Karpas-422 (cell line): ENCODE results near the gene NLK. TPM values are rescaled to one million over a fixed set of nuclear protein-coding genes. Genes with fewer than 3 reads are reported as not detected.
"Not testable (repeated sequence)": the region's sequence is repeated elsewhere in the genome, so short reads cannot be mapped to it uniquely, and the experiment has no call there.

ENCODE experiments used
- DNase-seq: peaks from one replicate; pipeline ENCODE4 v3.0.0-alpha.2; 2015
- H2AFZ ChIP-seq: fragments of 200-600 bp; sonication (generic); 2 replicates; pipeline ENCODE4 v1.6.1; 2014; ENCODE audit warnings: antibody characterized with exemption, low read length, mixed read lengths
- H3K27ac ChIP-seq: fragments of 200-600 bp; sonication (generic); 2 replicates; pipeline ENCODE4 v1.5.1; 2014; ENCODE audit warnings: mild to moderate bottlenecking, low read length, moderate library complexity
- H3K27me3 ChIP-seq: fragments of 200-600 bp; sonication (generic); 2 replicates; pipeline ENCODE4 v1.6.1; 2014; ENCODE audit warnings: low read length, mixed read lengths
- H3K36me3 ChIP-seq: fragments of 200-600 bp; sonication (generic); 2 replicates; pipeline ENCODE4 v1.6.1; 2014; ENCODE audit warnings: low read length, mixed read lengths; ENCODE audit not compliant: insufficient read depth
- H3K4me1 ChIP-seq: fragments of 200-600 bp; sonication (generic); 2 replicates; pipeline ENCODE4 v1.6.1; 2014; ENCODE audit warnings: mild to moderate bottlenecking, low read length, mixed read lengths
- H3K4me2 ChIP-seq: fragments of 200-600 bp; sonication (generic); 2 replicates; pipeline ENCODE4 v1.6.1; 2014; ENCODE audit warnings: low read length, low read depth, mild to moderate bottlenecking; ENCODE audit not compliant: poor library complexity, severe bottlenecking
- H3K4me3 ChIP-seq: fragments of 200-600 bp; sonication (generic); 2 replicates; pipeline ENCODE4 v1.5.1; 2014; ENCODE audit warnings: mild to moderate bottlenecking, antibody characterized with exemption, low read length, mixed read lengths
- H3K79me2 ChIP-seq: fragments of 200-600 bp; sonication (generic); 2 replicates; pipeline ENCODE4 v1.6.1; 2014; ENCODE audit warnings: mild to moderate bottlenecking, low read length, mixed read lengths
- H3K9ac ChIP-seq: fragments of 200-600 bp; sonication (generic); 2 replicates; pipeline ENCODE4 v1.6.0; 2014; ENCODE audit warnings: low read length
- H3K9me2 ChIP-seq: fragments of 200-600 bp; sonication (generic), shearing (Covaris generic); replicated peaks from 2 replicates; pipeline ENCODE4 v1.6.0; 2014; ENCODE audit warnings: mild to moderate bottlenecking, low read length, moderate library complexity; ENCODE audit not compliant: insufficient read depth
- H3K9me3 ChIP-seq: fragments of 300-700, 200-600 bp; sonication (generic); 2 replicates; pipeline ENCODE4 v1.6.1; 2014; ENCODE audit warnings: low read length, mixed read lengths
- H4K20me1 ChIP-seq: fragments of 200-600 bp; sonication (generic); 2 replicates; pipeline ENCODE4 v1.6.1; 2014; ENCODE audit warnings: mild to moderate bottlenecking, antibody characterized with exemption, low read length, low read depth; ENCODE audit not compliant: insufficient read depth
- total RNA-seq: library from RNA; depleted of rRNA; stranded (reverse); fragments of >200 nt; shearing (Covaris generic); gene quantifications from 2 replicates; pipeline ENCODE4 v1.2.3, GENCODE V29; 2014; ENCODE audit warnings: low replicate concordance

NLK gene
- total RNA-seq, 1 experiment from 2014 or later, result 60.0 TPM

DNA sequence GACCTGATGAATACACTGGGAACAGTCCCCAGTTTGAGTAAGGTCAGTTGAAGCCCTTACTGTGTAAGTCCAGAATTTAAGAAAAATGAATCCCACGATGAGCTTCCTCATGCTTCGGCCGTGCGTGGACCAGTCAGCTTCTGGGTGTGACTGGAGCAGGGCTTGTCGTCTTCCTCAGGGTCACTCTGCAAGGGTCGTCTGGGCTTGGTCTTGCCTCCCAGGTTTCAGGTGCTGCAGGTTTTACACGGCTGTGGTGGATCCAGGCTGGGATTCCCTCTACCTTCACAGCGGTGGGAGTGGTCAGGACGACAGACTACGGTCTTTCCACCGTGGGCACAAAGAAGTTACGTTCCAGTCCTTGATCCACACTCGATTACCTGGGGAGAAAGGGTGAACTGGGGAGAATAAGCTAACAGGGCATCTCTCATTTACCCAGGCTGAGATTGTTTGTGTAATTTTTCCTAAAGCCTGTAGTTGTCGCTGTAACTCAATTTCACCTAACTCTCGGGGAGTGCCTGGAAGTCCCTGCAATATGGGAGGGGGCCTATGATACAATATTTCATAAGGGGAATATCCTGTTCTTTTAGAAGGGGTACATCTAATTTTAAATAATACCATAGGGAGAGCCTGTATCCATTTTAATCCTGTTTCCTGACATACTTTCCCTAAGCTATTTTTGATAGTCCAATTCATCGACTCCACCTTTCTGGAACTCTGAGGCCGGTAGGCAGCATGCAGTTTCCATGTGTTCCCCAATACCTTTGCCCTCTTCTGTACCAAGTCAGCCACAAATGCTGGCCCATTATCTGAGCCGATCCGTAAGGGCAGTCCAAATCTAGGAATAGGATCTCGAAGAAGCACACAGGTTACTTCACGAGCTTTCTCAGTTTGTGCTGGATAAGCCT, 190.7 kb downstream of the NLK start:
- not testable (repeated sequence) for H4K20me1 ChIP-seq

DNA sequence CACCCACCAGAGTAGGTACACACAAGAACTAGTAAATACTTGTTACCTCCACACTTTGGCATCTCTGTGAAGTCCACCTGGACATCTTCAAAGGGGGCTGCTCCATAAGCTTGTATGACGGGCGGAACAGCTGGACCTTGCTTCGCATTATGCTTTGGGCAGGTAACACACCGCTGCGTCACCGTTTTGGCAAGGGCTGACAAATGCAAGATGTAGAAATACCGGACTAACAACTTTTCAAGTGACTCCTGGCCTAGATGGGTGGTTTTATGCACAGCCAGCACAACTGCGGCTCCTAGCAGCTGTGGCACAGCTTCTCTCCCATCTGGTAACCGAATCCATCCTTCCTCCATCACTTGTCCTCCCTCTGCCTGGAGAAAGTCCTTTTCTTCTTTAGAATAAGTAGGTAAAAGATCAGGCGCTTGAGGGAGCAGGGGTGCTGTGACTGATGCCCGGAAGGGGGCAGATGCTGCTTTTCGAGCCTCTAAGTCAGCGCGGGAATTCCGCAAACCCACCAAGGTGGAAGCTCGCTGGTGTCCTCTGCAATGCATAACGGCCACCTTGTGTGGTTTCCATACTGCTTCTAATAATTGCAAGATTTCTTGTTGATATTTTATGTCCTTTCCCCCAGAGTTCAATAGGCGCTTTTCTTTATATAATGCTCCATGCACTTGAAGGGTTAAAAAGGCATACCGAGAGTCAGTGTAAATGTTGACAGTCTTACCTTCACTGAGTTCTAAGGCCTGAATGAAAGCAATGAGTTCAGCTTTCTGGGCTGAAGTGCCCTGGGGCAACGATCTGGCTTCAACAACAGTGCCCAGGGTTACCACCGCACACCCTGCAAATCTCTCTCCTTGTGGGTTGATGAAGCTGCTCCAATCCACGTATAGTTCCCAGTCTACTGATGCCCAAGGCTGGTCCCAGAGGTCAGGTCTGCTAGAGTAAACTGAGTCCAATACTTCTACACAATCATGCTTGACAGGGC, 191.7 kb downstream of the NLK start:
- H3K36me3 ChIP-seq, H3K79me2 ChIP-seq, H3K27me3 ChIP-seq, H3K27ac ChIP-seq, DNase-seq, H3K9me2 ChIP-seq, H3K4me3 ChIP-seq, H3K9me3 ChIP-seq, H2AFZ ChIP-seq, H4K20me1 ChIP-seq, H3K9ac ChIP-seq, H3K4me2 ChIP-seq: not testable (repeated sequence)
- peaks cover 17% of the 10 kb centered on the region for H3K4me1 ChIP-seq

More for the DNA sequence above, 190.7 kb downstream of the NLK start:
- H3K9ac ChIP-seq, H3K27ac ChIP-seq, H3K4me3 ChIP-seq, H3K4me2 ChIP-seq, H2AFZ ChIP-seq, H3K9me3 ChIP-seq, H3K9me2 ChIP-seq, DNase-seq, H3K36me3 ChIP-seq, H3K79me2 ChIP-seq, H3K27me3 ChIP-seq: not testable (repeated sequence)
- peaks cover 17% of the 10 kb centered on the region for H3K4me1 ChIP-seq

DNA sequence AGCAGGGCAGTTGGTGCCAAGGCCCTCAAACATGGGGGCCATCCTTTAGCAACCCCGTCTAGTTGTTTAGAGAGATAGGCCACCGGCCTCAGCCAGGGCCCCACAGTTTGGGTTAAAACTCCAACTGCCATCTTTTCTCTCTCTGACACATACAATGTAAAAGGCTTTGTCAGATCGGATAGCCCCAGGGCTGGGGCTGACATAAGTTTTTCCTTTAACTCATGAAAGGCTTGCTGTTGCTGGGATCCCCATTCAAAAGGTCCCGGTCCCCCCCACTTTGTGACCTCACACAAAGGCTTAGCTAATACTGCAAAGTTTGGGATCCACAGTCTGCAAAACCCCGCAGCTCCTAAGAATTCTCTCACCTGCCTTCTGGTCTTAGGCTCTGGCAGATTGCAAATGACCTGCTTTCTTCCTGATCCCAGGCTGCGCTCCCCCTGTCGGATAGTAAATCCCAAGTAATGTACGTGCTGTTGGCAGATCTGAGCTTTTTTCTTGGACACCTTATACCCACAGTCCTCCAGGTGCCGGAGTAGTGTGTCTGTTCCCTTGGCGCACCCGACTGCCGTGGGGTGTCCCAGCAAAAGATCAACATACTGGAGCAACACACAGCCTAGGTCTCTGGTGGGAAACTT, 192.7 kb downstream of the NLK start:
- not testable (repeated sequence) for H3K9ac ChIP-seq, H3K36me3 ChIP-seq, H3K27ac ChIP-seq, H3K9me2 ChIP-seq, H3K79me2 ChIP-seq, H2AFZ ChIP-seq, H3K4me2 ChIP-seq, H4K20me1 ChIP-seq, DNase-seq, H3K4me3 ChIP-seq, H3K9me3 ChIP-seq, H3K27me3 ChIP-seq
- peaks cover 17% of the 10 kb centered on the region for H3K4me1 ChIP-seq

DNA sequence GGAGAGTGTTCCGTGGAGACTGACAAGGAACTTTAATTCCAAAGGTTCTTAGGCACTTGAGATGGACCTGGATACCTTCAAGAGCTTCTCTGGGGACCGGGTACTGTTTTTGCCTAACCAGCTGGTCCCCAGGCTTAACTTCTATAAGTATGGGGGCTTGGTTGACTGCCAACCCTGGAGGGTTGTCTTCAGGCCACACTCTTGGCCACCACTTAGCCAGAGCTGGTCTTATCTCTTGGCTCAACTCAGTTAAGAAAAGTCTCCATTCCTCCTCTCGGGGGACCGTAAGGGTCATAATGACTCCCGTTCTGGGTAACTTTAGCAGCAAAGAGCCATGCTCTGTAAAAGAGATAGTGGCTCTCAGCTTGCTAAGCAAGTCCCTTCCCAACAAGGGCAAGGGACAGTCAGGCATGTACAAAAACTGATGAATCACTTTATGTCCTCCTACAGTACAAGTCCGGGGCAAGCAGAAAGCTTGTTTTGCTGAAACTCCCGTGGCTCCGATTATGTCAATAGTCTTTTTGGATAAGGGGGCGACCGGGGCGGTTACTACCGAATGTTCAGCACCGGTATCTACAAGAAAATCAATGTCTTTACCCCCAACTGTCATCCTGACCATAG, 193.7 kb downstream of the NLK start:
- not testable (repeated sequence) for H3K9me3 ChIP-seq, DNase-seq, H3K27me3 ChIP-seq, H2AFZ ChIP-seq, H3K27ac ChIP-seq, H3K36me3 ChIP-seq, H3K4me2 ChIP-seq, H3K79me2 ChIP-seq, H3K9ac ChIP-seq, H3K9me2 ChIP-seq, H4K20me1 ChIP-seq, H3K4me3 ChIP-seq
- H3K4me1 ChIP-seq, result peaks cover 17% of the 10 kb centered on the region

DNA sequence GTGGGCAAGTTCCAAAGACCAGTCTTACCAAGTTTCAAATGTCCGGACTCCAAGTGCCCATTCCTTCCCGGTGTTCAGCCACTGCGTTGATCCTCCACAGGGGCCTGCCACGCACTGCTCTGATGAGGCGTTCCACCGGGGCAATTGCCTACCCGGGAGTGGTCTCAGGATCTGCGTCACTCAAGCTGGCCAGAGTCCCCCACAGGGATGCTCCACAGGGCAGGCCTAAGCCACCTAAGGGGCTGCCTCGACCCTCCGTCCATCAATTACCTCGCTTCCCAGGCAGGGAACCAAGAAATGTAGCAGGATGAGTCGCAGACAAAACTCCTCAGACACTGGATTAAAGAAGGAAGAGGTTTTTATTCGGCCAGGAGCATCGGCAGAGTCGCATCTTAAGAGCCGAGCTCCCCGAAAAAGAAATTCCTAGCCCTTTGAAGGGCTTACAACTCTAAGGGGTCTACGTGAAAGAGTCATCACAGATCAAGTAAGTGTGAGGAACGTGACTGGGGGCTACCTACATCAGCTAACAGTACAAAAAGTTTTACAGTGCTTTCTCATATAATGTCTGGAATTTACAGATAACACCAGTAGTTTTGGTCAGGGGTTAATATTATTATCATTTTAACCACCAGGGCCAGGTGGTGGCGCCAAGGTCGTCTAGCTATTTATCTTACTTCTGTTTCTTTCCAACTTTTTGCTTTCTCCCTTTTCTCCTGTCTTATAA, 196.2 kb downstream of the NLK start:
- not testable (repeated sequence) for DNase-seq, H3K79me2 ChIP-seq, H3K4me2 ChIP-seq, H3K9me3 ChIP-seq, H4K20me1 ChIP-seq, H3K9ac ChIP-seq, H3K36me3 ChIP-seq, H2AFZ ChIP-seq, H3K9me2 ChIP-seq, H3K27ac ChIP-seq, H3K27me3 ChIP-seq, H3K4me3 ChIP-seq
- peaks cover 17% of the 10 kb centered on the region for H3K4me1 ChIP-seq

DNA sequence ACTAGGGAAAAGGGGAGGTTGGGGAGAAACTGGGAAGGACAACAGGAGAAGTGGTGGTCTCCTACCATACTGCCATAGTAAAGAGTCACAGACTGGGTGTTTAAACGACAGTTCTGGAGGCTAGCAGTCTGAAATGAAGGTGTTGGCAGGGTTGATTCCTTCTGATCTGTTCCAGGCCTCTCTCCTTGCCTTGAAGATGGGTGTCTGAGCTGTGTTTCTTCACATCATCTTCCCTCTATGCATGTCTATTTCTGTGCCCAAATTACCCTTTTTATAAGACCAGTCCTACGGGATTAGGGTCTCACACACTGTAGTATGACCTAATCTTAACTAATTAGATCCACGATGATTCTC, 196.8 kb downstream of the NLK start:
- H3K4me3 ChIP-seq, result no peak overlapping the region
- H3K4me1 ChIP-seq, result peaks cover 17% of the 10 kb centered on the region
- no peak overlapping the region for H3K27ac ChIP-seq
- H4K20me1 ChIP-seq, result no peaks in the 10 kb centered on the region
- H3K4me2 ChIP-seq, result no peak overlapping the region
- DNase-seq, result no peak
- no peaks in the 10 kb centered on the region for H3K79me2 ChIP-seq
- H3K9me2 ChIP-seq, result no peaks in the 10 kb centered on the region
- H3K27me3 ChIP-seq, result no peaks in the 10 kb centered on the region
- no peak overlapping the region for H3K9ac ChIP-seq
- H3K36me3 ChIP-seq, result no peaks in the 10 kb centered on the region
- no peak overlapping the region for H2AFZ ChIP-seq
- H3K9me3 ChIP-seq, result no peaks in the 10 kb centered on the region

DNA sequence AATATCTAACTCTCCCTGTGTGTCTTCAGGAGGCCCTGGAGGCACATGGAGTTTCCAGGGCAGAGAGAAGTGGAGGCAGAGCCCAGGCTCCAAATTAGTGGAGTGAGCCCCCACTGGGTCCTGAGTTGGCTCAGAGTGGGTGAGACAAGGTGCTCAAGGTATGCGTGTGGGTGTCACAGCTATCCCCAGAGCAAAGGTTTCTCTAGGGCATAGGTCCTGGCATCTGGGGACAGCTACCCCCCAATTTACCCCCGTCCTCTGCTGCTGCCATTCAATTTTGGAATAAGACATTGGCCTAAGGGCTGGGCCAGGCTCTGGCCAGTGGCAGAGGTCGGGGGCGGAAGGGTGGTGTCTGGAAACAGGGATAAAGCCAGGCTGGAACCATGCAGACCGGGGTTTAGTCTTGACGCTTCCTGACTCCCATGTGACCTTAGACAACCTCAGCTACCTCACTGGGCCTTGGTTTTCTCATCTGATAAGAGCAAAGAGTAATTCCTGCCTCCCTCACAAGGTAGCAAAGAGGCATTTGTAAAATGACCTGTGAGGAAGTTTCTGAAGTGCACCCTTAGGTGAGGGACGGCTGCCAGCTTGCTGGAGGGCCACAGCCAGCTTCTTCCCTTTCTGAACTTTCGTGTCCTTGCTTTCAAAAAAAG, 198.3 kb downstream of the NLK start:
- Histone ChIP-seq H3K9me2 (no peaks in the 10 kb centered on the region), H3K9ac (no peak overlapping the region), H3K27me3 (no peaks in the 10 kb centered on the region), H3K9me3 (no peaks in the 10 kb centered on the region), H4K20me1 (no peaks in the 10 kb centered on the region), H3K27ac (no peak overlapping the region), H2AFZ (no peak overlapping the region), H3K36me3 (no peaks in the 10 kb centered on the region), H3K4me2 (no peak overlapping the region), H3K4me3 (no peak overlapping the region), H3K79me2 (no peaks in the 10 kb centered on the region), H3K4me1 (peaks cover 10% of the 10 kb centered on the region)
- no peak for DNase-seq
